IMR-90 (cell line): ENCODE measurements around the gene ARHGAP15. TPM values are rescaled to one million over a fixed set of nuclear protein-coding genes. Genes with fewer than 3 reads are reported as not detected.

Experiments used
- ATAC-seq: fragments of 200-7000 bp; cut with Tn5 transposase; 2 replicates; pipeline ENCODE4 v1.9.1; 2020; ENCODE audit warnings: low read depth, mild to moderate bottlenecking, moderate library complexity
- BruUV-seq: library from RNA; stranded (reverse); fragments of 400-500 nt; replicated peaks from 2 replicates; lab custom pipeline; 2021; lab: Mats Ljungman, UMichigan
- CTCF ChIA-PET: fragments of 300-600 bp; formaldehyde crosslinking; extraction: SDS; loops from one replicate; lab custom pipeline; 2021; ENCODE audit warnings: antibody characterized with exemption; lab: Yijun Ruan, JAX
- POLR2A ChIA-PET: fragments of 300-600 bp; sonication (Branson Sonifier 250); formaldehyde crosslinking; loops from one replicate; lab custom pipeline; 2022; ENCODE audit warnings: antibody characterized with exemption; ENCODE audit not compliant: unreplicated experiment; lab: Charles Lee
- DNase-seq: peaks from one replicate; pipeline ENCODE4 v3.0.0; 2013
- H2AFZ ChIP-seq: replicated peaks from 2 replicates; pipeline ENCODE3; 2013; ENCODE audit warnings: low read length, mild to moderate bottlenecking; ENCODE audit not compliant: poor library complexity
- H2AK5ac ChIP-seq: 2 replicates; pipeline ENCODE4 v1.6.1; 2013; ENCODE audit warnings: low read depth, low read length, inconsistent platforms
- H2AK9ac ChIP-seq: replicated peaks from 2 replicates; pipeline ENCODE3; 2013; ENCODE audit warnings: mild to moderate bottlenecking, low read depth, low read length, moderate library complexity; ENCODE audit not compliant: poor library complexity
- H2BK120ac ChIP-seq: 2 replicates; pipeline ENCODE4 v1.6.1; 2013; ENCODE audit warnings: low read depth, low read length, inconsistent platforms
- H2BK15ac ChIP-seq: 3 replicates; pipeline ENCODE4 v1.6.1; 2013; ENCODE audit warnings: low read depth, low read length, inconsistent platforms
- H2BK20ac ChIP-seq: 2 replicates; pipeline ENCODE4 v1.6.1; 2013; ENCODE audit warnings: low read depth, mild to moderate bottlenecking, inconsistent platforms, low read length, moderate library complexity
- H2BK5ac ChIP-seq: 2 replicates; pipeline ENCODE4 v1.6.1; 2013; ENCODE audit warnings: mild to moderate bottlenecking, low read depth, low read length, inconsistent platforms; ENCODE audit not compliant: poor library complexity, severe bottlenecking
- H3K14ac ChIP-seq: replicated peaks from 2 replicates; pipeline ENCODE4 v1.6.1; 2013; ENCODE audit warnings: low read depth, low read length, inconsistent platforms
- H3K18ac ChIP-seq: 2 replicates; pipeline ENCODE4 v1.6.1; 2013; ENCODE audit warnings: low read depth, low read length, control low read depth
- H3K23ac ChIP-seq: 2 replicates; pipeline ENCODE4 v1.6.1; 2013; ENCODE audit warnings: low read depth, low read length, inconsistent platforms
- H3K27ac ChIP-seq: 2 replicates; pipeline ENCODE4 v1.5.1; 2013; ENCODE audit warnings: mild to moderate bottlenecking, control low read depth, low read length; ENCODE audit not compliant: insufficient read depth
- H3K27me3 ChIP-seq: 2 replicates; pipeline ENCODE4 v1.6.1; 2013; ENCODE audit warnings: low read length; ENCODE audit not compliant: control insufficient read depth, insufficient read depth
- H3K36me3 ChIP-seq: 2 replicates; pipeline ENCODE4 v1.6.1; 2013; ENCODE audit warnings: low read length, mixed read lengths; ENCODE audit not compliant: control insufficient read depth, insufficient read depth
- H3K4ac ChIP-seq: 2 replicates; pipeline ENCODE4 v1.6.1; 2013; ENCODE audit warnings: low read depth, low read length, inconsistent platforms
- H3K4me1 ChIP-seq: 2 replicates; pipeline ENCODE4 v1.6.1; 2013; ENCODE audit warnings: low read length, mixed read lengths; ENCODE audit not compliant: control insufficient read depth, insufficient read depth
- H3K4me2 ChIP-seq: 2 replicates; pipeline ENCODE4 v1.6.1; 2013; ENCODE audit warnings: low read depth, mild to moderate bottlenecking, control low read depth, low read length, moderate library complexity
- H3K4me3 ChIP-seq: 2 replicates; pipeline ENCODE4 v1.5.1; 2013; ENCODE audit warnings: low read depth, mild to moderate bottlenecking, control low read depth, low read length, moderate library complexity; ENCODE audit not compliant: insufficient read depth
- H3K56ac ChIP-seq: 2 replicates; pipeline ENCODE4 v1.6.1; 2013; ENCODE audit warnings: low read length, inconsistent platforms; ENCODE audit not compliant: insufficient read depth; ENCODE audit errors: extremely low read depth
- H3K79me1 ChIP-seq, 2 experiments: 2 replicates each; pipeline ENCODE4 v1.6.1; 2013; ENCODE audit warnings: low read length in 2 of 2, inconsistent platforms in 1 of 2, low read depth in 1 of 2
- H3K9ac ChIP-seq: 2 replicates; pipeline ENCODE4 v1.6.1; 2013; ENCODE audit warnings: low read depth, low read length, control low read depth
- H3K9me1 ChIP-seq: 2 replicates; pipeline ENCODE4 v1.6.1; 2013; ENCODE audit warnings: low read length, inconsistent platforms; ENCODE audit not compliant: insufficient read depth
- H3K9me3 ChIP-seq: 2 replicates; pipeline ENCODE4 v1.6.1; 2013; ENCODE audit warnings: low read length; ENCODE audit not compliant: control insufficient read depth, insufficient read depth
- H4K20me1 ChIP-seq: 2 replicates; pipeline ENCODE4 v1.6.1; 2013; ENCODE audit warnings: low read length, inconsistent platforms; ENCODE audit not compliant: insufficient read depth
- H4K5ac ChIP-seq: 2 replicates; pipeline ENCODE4 v1.6.1; 2013; ENCODE audit warnings: mild to moderate bottlenecking, low read depth, low read length, control low read depth
- H4K8ac ChIP-seq, 2 experiments: 2 replicates each; pipeline ENCODE4 v1.6.1; 2013; ENCODE audit warnings: low read depth in 2 of 2, low read length in 2 of 2, control low read depth in 1 of 2, inconsistent platforms in 1 of 2
- H4K91ac ChIP-seq: 2 replicates; pipeline ENCODE4 v1.6.1; 2013; ENCODE audit warnings: low read depth, low read length, inconsistent platforms; ENCODE audit not compliant: insufficient read depth
- BHLHE40 ChIP-seq: fragments of 150-350 bp; IDR thresholded peaks from 2 replicates; pipeline ENCODE4 v1.6.1; 2016; ENCODE audit warnings: mild to moderate bottlenecking, low read depth, low read length
- CEBPB ChIP-seq: IDR thresholded peaks from 2 replicates; pipeline ENCODE4 v1.6.1; 2012; ENCODE audit warnings: low read depth, low read length, improper control_type of control experiment
- CHD1 ChIP-seq: IDR thresholded peaks from 2 replicates; pipeline ENCODE4 v1.6.1; 2012; ENCODE audit warnings: low read depth, low read length, improper control_type of control experiment
- CTCF ChIP-seq: conservative IDR thresholded peaks from 2 replicates; pipeline ENCODE4 v1.5.1; 2012; ENCODE audit warnings: mild to moderate bottlenecking, low read depth, low read length, improper control_type of control experiment
- ELK1 ChIP-seq: fragments of 150-350 bp; IDR thresholded peaks from 2 replicates; pipeline ENCODE4 v1.6.1; 2016; ENCODE audit warnings: low read depth, mild to moderate bottlenecking, low read length, moderate library complexity, borderline replicate concordance
- FOS ChIP-seq: fragments of 150-350 bp; IDR thresholded peaks from 2 replicates; pipeline ENCODE4 v1.6.1; 2016; ENCODE audit warnings: low read depth, low read length
- MAFK ChIP-seq: IDR thresholded peaks from 2 replicates; pipeline ENCODE4 v1.6.1; 2012; ENCODE audit warnings: low read depth, low read length, improper control_type of control experiment
- MAZ ChIP-seq: IDR thresholded peaks from 2 replicates; pipeline ENCODE4 v1.6.1; 2012; ENCODE audit warnings: low read depth, mild to moderate bottlenecking, low read length, improper control_type of control experiment, moderate library complexity, borderline replicate concordance
- MXI1 ChIP-seq: IDR thresholded peaks from 2 replicates; pipeline ENCODE4 v1.6.1; 2012; ENCODE audit warnings: low read depth, mild to moderate bottlenecking, low read length, moderate library complexity, borderline replicate concordance
- NFE2L2 ChIP-seq: fragments of 150-350 bp; IDR thresholded peaks from 2 replicates; pipeline ENCODE4 v1.6.1; 2016; ENCODE audit warnings: low read depth, mild to moderate bottlenecking, low read length
- POLR2A ChIP-seq: IDR thresholded peaks from 2 replicates; pipeline ENCODE4 v1.6.1; 2012; ENCODE audit warnings: mild to moderate bottlenecking, low read depth, low read length
- RAD21 ChIP-seq: IDR thresholded peaks from 2 replicates; pipeline ENCODE4 v1.6.1; 2012; ENCODE audit warnings: low read length, improper control_type of control experiment
- RCOR1 ChIP-seq: IDR thresholded peaks from 2 replicates; pipeline ENCODE4 v1.6.1; 2012; ENCODE audit warnings: mild to moderate bottlenecking, low read length, improper control_type of control experiment; ENCODE audit not compliant: insufficient replicate concordance
- RFX5 ChIP-seq: IDR thresholded peaks from 2 replicates; pipeline ENCODE4 v1.8.0; 2012; ENCODE audit warnings: low read depth, mild to moderate bottlenecking, low read length, moderate library complexity
- SMC3 ChIP-seq: fragments of 150-350 bp; IDR thresholded peaks from 2 replicates; pipeline ENCODE4 v1.6.1; 2016; ENCODE audit warnings: low read depth, mild to moderate bottlenecking, antibody characterized with exemption, low read length, moderate library complexity
- USF2 ChIP-seq: fragments of 150-350 bp; IDR thresholded peaks from 2 replicates; pipeline ENCODE4 v1.6.1; 2017; ENCODE audit warnings: mild to moderate bottlenecking, antibody characterized with exemption, low read length, low read depth
- WGBS, 2 experiments: methylation state at CpG; one replicate each; pipeline versions ENCODE4 v1.1.5 to v1.1.7; 2013; ENCODE audit warnings: missing lambda C conversion rate in 2 of 2; ENCODE audit not compliant: insufficient read length in 1 of 2; ENCODE audit errors: extremely low coverage in 2 of 2; 5-methylcytosine and 5-hydroxymethylcytosine counted together
- dilution Hi-C: fragments of 300-500 bp; cut with HindIII; formaldehyde crosslinking; loops from one replicate; pipeline ENCODE4 v1.14.3; 2018; ENCODE audit warnings: low sequenced_read_pairs; ENCODE audit not compliant: unreplicated experiment
- in situ Hi-C: fragments of 300-500 bp; cut with MboI; formaldehyde crosslinking; loops from 3 replicates; pipeline ENCODE4 v1.14.3; 2019; ENCODE audit warnings: low sequenced_read_pairs, inconsistent platforms, mixed read lengths
- intact Hi-C: fragments of 100-400 bp; cut with micrococcal nuclease; formaldehyde crosslinking; loops from 2 replicates; pipeline ENCODE4 v1.10.0; 2022
- polyA plus RNA-seq, 3 experiments: library from polyadenylated mRNA; depleted of rRNA; stranded (reverse); fragments of >200 nt; gene quantifications; 2 replicates each; pipeline ENCODE4 v1.2.3, GENCODE V29; 2012; ENCODE audit warnings: low replicate concordance in 1 of 3
- total RNA-seq: library from RNA; depleted of rRNA; stranded (reverse); fragments of >200 nt; gene quantifications from 2 replicates; pipeline ENCODE4 v1.2.3, GENCODE V29; 2012

The ARHGAP15 gene
- total and polyA plus RNA-seq, 2 of the 4 experiments (the other 2 are of a cell fraction) = not detected

GRCh38 chr2:143426296-143426695 lies 297.1 kb downstream of the ARHGAP15 start:
- in situ Hi-C loops = no loop called here
- BruUV-seq = no TSS peak
- Histone ChIP-seq H3K14ac (no peak overlapping the region), H3K27ac (no peak overlapping the region), H3K9ac (no peak overlapping the region), H4K8ac (no peak overlapping the region; a peak in 1 of 4 replicates), H3K27me3 (no peaks in the 10 kb centered on the region), H4K20me1 (no peaks in the 10 kb centered on the region), H3K9me3 (no peaks in the 10 kb centered on the region), H3K23ac (no peak overlapping the region), H2BK15ac (no peak overlapping the region; the same call in 2 of the 3 replicates), H3K79me1 (no peaks in the 10 kb centered on the region), H3K36me3 (no peaks in the 10 kb centered on the region), H3K4me1 (no peaks in the 10 kb centered on the region; the same call in 1 of the 2 replicates), H3K4me3 (no peak overlapping the region), H2BK120ac (no peak overlapping the region), H4K5ac (no peak overlapping the region), H3K18ac (no peak overlapping the region), H2BK20ac (no peak overlapping the region), H2AFZ (no peak overlapping the region), H3K4me2 (no peak overlapping the region), H3K9me1 (peaks cover 2% of the 10 kb centered on the region; the same call in 1 of the 2 replicates), H2AK9ac (no peak overlapping the region), H3K4ac (no peak overlapping the region), H2AK5ac (no peak overlapping the region), H4K91ac (no peak overlapping the region), H3K56ac (no peak overlapping the region), H2BK5ac (no peak overlapping the region)
- intact Hi-C loops = no loop called here
- POLR2A ChIA-PET = no interaction called here
- dilution Hi-C loops = no loop called here
- ATAC-seq (peak; percentile 91), DNase-seq (peak; percentile 95)
- no CpG with 5 or more reads among the region's 4 CpGs for WGBS, 2 experiments
- CTCF ChIA-PET = no interaction called here
- TF ChIP-seq SMC3 (no peak), CTCF (no peak), CEBPB (peak; percentile 29; the same call in 1 of the 2 replicates), ELK1 (no peak), RFX5 (no peak), BHLHE40 (0 out of 2 replicates have a peak, but pooled peaks have one; percentile 4), CHD1 (no peak), USF2 (no peak), RCOR1 (peak; percentile 15), MXI1 (no peak), NFE2L2 (no peak), MAZ (no peak), RAD21 (no peak), MAFK (peak; percentile 57; the same call in 1 of the 2 replicates), POLR2A (no peak), FOS (peak; percentile 68)
